Smooth muscle cell (in vitro differentiated cells): ENCODE data around the gene GAS7. TPM values are rescaled to one million over a fixed set of nuclear protein-coding genes. Genes with fewer than 3 reads are reported as not detected.
"Not testable (repeated sequence)": the region's sequence is repeated elsewhere in the genome, so short reads cannot be mapped to it uniquely, and the experiment has no call there.

Source experiments
- DNase-seq: peaks from one replicate; lab custom pipeline; 2025; ENCODE audit not compliant: unreplicated experiment; lab: John Stamatoyannopoulos, UW
- H2AFZ ChIP-seq: fragments of 200-600 bp; sonication (generic); 2 replicates; pipeline ENCODE4 v1.6.0; 2016; ENCODE audit warnings: antibody characterized with exemption, low read depth, mild to moderate bottlenecking
- H3F3A ChIP-seq: fragments of 200-600 bp; sonication (generic); 2 replicates; pipeline ENCODE4 v1.6.0; 2017; ENCODE audit warnings: antibody characterized with exemption, low read depth
- H3K27ac ChIP-seq: fragments of 200-600 bp; sonication (generic); 2 replicates; pipeline ENCODE4 v1.5.1; 2016; ENCODE audit warnings: low read depth, mild to moderate bottlenecking
- H3K27me3 ChIP-seq: fragments of 200-600 bp; sonication (generic); 2 replicates; pipeline ENCODE4 v1.6.1; 2016; ENCODE audit warnings: low read depth, mild to moderate bottlenecking
- H3K36me3 ChIP-seq: fragments of 200-600 bp; sonication (generic); 2 replicates; pipeline ENCODE4 v1.5.1; 2016; ENCODE audit warnings: low read depth
- H3K4me1 ChIP-seq: fragments of 200-600 bp; sonication (generic); 2 replicates; pipeline ENCODE4 v1.5.1; 2016; ENCODE audit warnings: low read depth
- H3K4me2 ChIP-seq: fragments of 200-600 bp; sonication (generic); 2 replicates; pipeline ENCODE4 v1.6.0; 2016; ENCODE audit warnings: mild to moderate bottlenecking
- H3K4me3 ChIP-seq: fragments of 200-600 bp; sonication (generic); 2 replicates; pipeline ENCODE4 v1.5.1; 2016; ENCODE audit warnings: mild to moderate bottlenecking
- H3K79me2 ChIP-seq: fragments of 200-600 bp; sonication (generic); 2 replicates; pipeline ENCODE4 v1.6.0; 2016; ENCODE audit warnings: low read depth, mild to moderate bottlenecking
- H3K9ac ChIP-seq: fragments of 200-600 bp; sonication (generic); 2 replicates; pipeline ENCODE4 v1.6.0; 2016; ENCODE audit warnings: low read depth
- H3K9me3 ChIP-seq: fragments of 200-600 bp; sonication (generic); replicated peaks from 2 replicates; pipeline ENCODE4 v1.5.1; 2016; ENCODE audit warnings: low read depth
- H4K20me1 ChIP-seq: fragments of 200-600 bp; sonication (generic); 2 replicates; pipeline ENCODE4 v1.6.0; 2016; ENCODE audit warnings: low read depth
- CTCF ChIP-seq: fragments of 200-600 bp; sonication (generic); IDR thresholded peaks from 2 replicates; pipeline ENCODE4 v1.5.1; 2017; ENCODE audit warnings: borderline replicate concordance, mild to moderate bottlenecking, antibody characterized with exemption; ENCODE audit not compliant: insufficient read depth, poor library complexity, severe bottlenecking
- WGBS: methylation state at CpG from one replicate; pipeline ENCODE4 v1.1.7; 2016; ENCODE audit warnings: low lambda C conversion rate; 5-methylcytosine and 5-hydroxymethylcytosine counted together
- polyA plus RNA-seq: library from polyadenylated mRNA; unstranded; fragments of >200 nt; fragmentation: Nextera tagmentation; extraction: Ambion mirVana; gene quantifications from 2 replicates; pipeline ENCODE4 v1.2.1, GENCODE V29; 2016
- total RNA-seq: library from RNA; depleted of rRNA; stranded (reverse); fragments of >200 nt; gene quantifications from 2 replicates; pipeline ENCODE4 v1.2.3, GENCODE V29; 2014

The GAS7 gene
- total and polyA plus RNA-seq, 2 experiments from 2014 or later = 86.8 to 103 TPM

- WGBS = 75% methylated on average over 21 of the region's 21 CpGs
- H3K4me3 ChIP-seq = no peak overlapping the region
- no peaks in the 10 kb centered on the region for H3K36me3 ChIP-seq
- H3K9me3 ChIP-seq = no peaks in the 10 kb centered on the region
- H3K4me2 ChIP-seq = no peak overlapping the region
- DNase-seq = no peak
- peaks cover 95% of the 10 kb centered on the region for H3K79me2 ChIP-seq
- no peak overlapping the region for H2AFZ ChIP-seq
- peaks cover 34% of the 10 kb centered on the region for H3K4me1 ChIP-seq
- no peaks in the 10 kb centered on the region for H3K27me3 ChIP-seq
- TF ChIP-seq CTCF = no peak
- peaks cover 100% of the 10 kb centered on the region for H4K20me1 ChIP-seq
- no peaks in the 10 kb centered on the region for H3F3A ChIP-seq
- no peak overlapping the region for H3K9ac ChIP-seq
- peak overlapping the region; percentile 15 for H3K27ac ChIP-seq
Observed at GRCh38 chr17:10021272-10021984, 177.0 kb downstream of the GAS7 start.

- Histone ChIP-seq H3K36me3 (no peaks in the 10 kb centered on the region), H3K27ac (peak overlapping the region; percentile 7), H3K79me2 (peaks cover 90% of the 10 kb centered on the region), H3K27me3 (no peaks in the 10 kb centered on the region), H3F3A (no peaks in the 10 kb centered on the region), H3K9ac (no peak overlapping the region), H3K4me3 (no peak overlapping the region), H2AFZ (no peak overlapping the region), H3K4me2 (no peak overlapping the region), H3K4me1 (peaks cover 31% of the 10 kb centered on the region), H3K9me3 (no peaks in the 10 kb centered on the region), H4K20me1 (peaks cover 100% of the 10 kb centered on the region)
- DNase-seq = no peak
- TF ChIP-seq CTCF = no peak
- 69% methylated on average over 9 of the region's 9 CpGs for WGBS
Observed at GRCh38 chr17:10019941-10020451, 178.4 kb downstream of the GAS7 start.

- no peak overlapping the region for H3K27ac ChIP-seq
- H3K9ac ChIP-seq = no peak overlapping the region
- H3K4me2 ChIP-seq = no peak overlapping the region
- 93% methylated on average over 7 of the region's 7 CpGs for WGBS
- no peaks in the 10 kb centered on the region for H3K36me3 ChIP-seq
- H3F3A ChIP-seq = peaks cover 7% of the 10 kb centered on the region
- no peak for DNase-seq
- peaks cover 100% of the 10 kb centered on the region for H4K20me1 ChIP-seq
- no peaks in the 10 kb centered on the region for H3K27me3 ChIP-seq
- no peak for TF ChIP-seq CTCF
- peaks cover 76% of the 10 kb centered on the region for H3K79me2 ChIP-seq
- H3K4me3 ChIP-seq = no peak overlapping the region
- no peaks in the 10 kb centered on the region for H3K9me3 ChIP-seq
- H2AFZ ChIP-seq = no peak overlapping the region
- H3K4me1 ChIP-seq = peaks cover 46% of the 10 kb centered on the region
Observed at GRCh38 chr17:10018461-10018891, 179.9 kb downstream of the GAS7 start.

- Histone ChIP-seq H3K79me2 (peaks cover 74% of the 10 kb centered on the region), H4K20me1 (peaks cover 100% of the 10 kb centered on the region), H3K4me1 (peaks cover 51% of the 10 kb centered on the region)
- H3K36me3 ChIP-seq, H3K4me2 ChIP-seq, DNase-seq, H3F3A ChIP-seq, H3K9ac ChIP-seq, H3K9me3 ChIP-seq, H3K27ac ChIP-seq, H3K27me3 ChIP-seq, H2AFZ ChIP-seq, H3K4me3 ChIP-seq: not testable (repeated sequence)
- WGBS = 98% methylated on average over 14 of the region's 14 CpGs
Observed at GRCh38 chr17:10016958-10017570, 181.3 kb downstream of the GAS7 start.
